Measurements from ENCODE around the gene GPR156.

GPR156 gene

DNA sequence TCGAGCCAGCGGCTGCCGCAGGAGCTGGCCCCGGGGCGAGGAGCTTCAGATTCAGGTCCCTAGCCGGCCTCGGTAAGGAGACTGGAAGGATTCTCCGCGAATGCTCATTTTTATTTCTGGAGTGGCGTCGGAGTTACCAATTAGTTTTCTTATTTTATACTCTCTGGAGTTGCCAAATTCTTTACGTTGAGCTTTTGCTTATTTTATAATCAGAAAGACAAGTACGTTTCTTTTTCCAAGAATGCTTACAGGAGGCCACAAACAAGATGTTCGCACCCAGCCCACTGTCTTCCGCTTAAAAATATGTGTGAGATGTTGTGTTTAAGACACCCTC, 453 bp upstream of the GPR156 start:
- no peaks in the 10 kb centered on the region for H3K36me3 ChIP-seq (ENCODE audit: control insufficient read depth in 1 of 2, insufficient read depth in 2 of 2, low read depth in 1 of 2, low read length in 2 of 2)
- H2AK5ac ChIP-seq (ENCODE audit: low read length, severe bottlenecking) = no peak overlapping the region
- H2BK120ac ChIP-seq (ENCODE audit: low read depth, low read length) = no peak overlapping the region
- peak overlapping the region; percentile 82 for H3K9ac ChIP-seq (ENCODE audit: low read length)
- no peaks in the 10 kb centered on the region for H3K79me1 ChIP-seq (replicated peaks; ENCODE audit: low read length, poor library complexity, severe bottlenecking)
- no peak overlapping the region for H2AFZ ChIP-seq (ENCODE audit: low read depth, low read length)
- no peaks in the 10 kb centered on the region for H3K9me3 ChIP-seq (ENCODE audit: control insufficient read depth, low read length)
- H2BK12ac ChIP-seq (ENCODE audit: low read length in 2 of 2) = no peak overlapping the region
- H3K4me3 ChIP-seq (ENCODE audit: insufficient read depth in 1 of 2, low read depth in 1 of 2, low read length in 2 of 2) = peak overlapping the region; percentile 62 to 85
- peaks cover 14 to 15% of the 10 kb centered on the region in 2 experiments for H3K27me3 ChIP-seq (ENCODE audit: control insufficient read depth in 1 of 2, insufficient read depth in 1 of 2, low read length in 2 of 2)
- WGBS = 51% methylated on average over 15 of the region's 15 CpGs
- H2BK15ac ChIP-seq (ENCODE audit: low read depth, poor library complexity, severe bottlenecking) = no peak overlapping the region
- H3K23ac ChIP-seq (ENCODE audit: low read length in 2 of 2) = no peak overlapping the region
- no peak overlapping the region for H4K91ac ChIP-seq (ENCODE audit: low read length)
- H3K14ac ChIP-seq (ENCODE audit: low read length in 2 of 2) = no peak overlapping the region
- H2BK5ac ChIP-seq (ENCODE audit: low read depth, low read length, poor library complexity, severe bottlenecking) = peak overlapping the region; percentile 59
- H3K4me1 ChIP-seq (ENCODE audit: control insufficient read depth, insufficient read depth, low read depth, low read length) = peaks cover 8% of the 10 kb centered on the region
- no peak overlapping the region for H3K18ac ChIP-seq (ENCODE audit: low read depth in 1 of 2, low read length in 2 of 2)
- no peak overlapping the region for H3K4ac ChIP-seq (ENCODE audit: low read depth in 1 of 2, low read length in 2 of 2)
- H3K27ac ChIP-seq (ENCODE audit: low read length, poor library complexity, severe bottlenecking) = no peak overlapping the region
- no peak for DNase-seq
- H4K8ac ChIP-seq (ENCODE audit: low read length) = no peak overlapping the region
- peak overlapping the region; percentile 89 for H3K4me2 ChIP-seq (ENCODE audit: low read length, poor library complexity, severe bottlenecking)

DNA sequence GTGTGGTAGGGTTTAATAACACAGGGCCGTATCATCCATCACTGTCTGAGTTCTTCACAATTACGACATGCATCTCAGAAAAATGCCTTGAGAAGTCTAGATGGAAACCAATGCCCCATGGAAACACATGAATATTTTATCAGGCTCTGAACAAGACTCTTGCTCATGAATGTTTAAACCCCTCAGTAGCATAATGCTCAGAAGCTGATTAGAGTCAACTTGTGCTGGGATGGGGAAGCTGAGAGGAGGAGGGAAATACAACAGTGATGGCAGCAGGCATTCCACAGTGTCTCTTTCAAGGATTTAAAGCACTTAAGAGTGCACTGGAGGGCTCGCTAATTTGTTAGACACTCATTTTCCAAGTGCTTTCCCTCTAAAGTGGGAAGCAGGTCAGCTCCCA, 3.8 kb downstream of the GPR156 start:
- H2BK120ac ChIP-seq (ENCODE audit: low read depth, low read length) = no peak overlapping the region
- no peak overlapping the region for H2BK5ac ChIP-seq (ENCODE audit: low read depth, low read length, poor library complexity, severe bottlenecking)
- DNase-seq = no peak
- 81% methylated on average over 3 of the region's 3 CpGs for WGBS
- peaks cover 8% of the 10 kb centered on the region for H3K4me1 ChIP-seq (ENCODE audit: control insufficient read depth, insufficient read depth, low read depth, low read length)
- no peak overlapping the region for H3K4me2 ChIP-seq (ENCODE audit: low read length, poor library complexity, severe bottlenecking)
- H2AK5ac ChIP-seq (ENCODE audit: low read length, severe bottlenecking) = no peak overlapping the region
- H3K9me3 ChIP-seq (ENCODE audit: control insufficient read depth, low read length) = no peaks in the 10 kb centered on the region
- no peak overlapping the region for H3K4ac ChIP-seq (ENCODE audit: low read depth in 1 of 2, low read length in 2 of 2)
- no peak overlapping the region for H2BK15ac ChIP-seq (ENCODE audit: low read depth, poor library complexity, severe bottlenecking)
- no peak overlapping the region for H3K27ac ChIP-seq (ENCODE audit: low read length, poor library complexity, severe bottlenecking)
- H3K79me1 ChIP-seq (replicated peaks; ENCODE audit: low read length, poor library complexity, severe bottlenecking) = no peaks in the 10 kb centered on the region
- H4K8ac ChIP-seq (ENCODE audit: low read length) = no peak overlapping the region
- no peak overlapping the region for H2BK12ac ChIP-seq (ENCODE audit: low read length in 2 of 2)
- H2AFZ ChIP-seq (ENCODE audit: low read depth, low read length) = no peak overlapping the region
- H3K14ac ChIP-seq (ENCODE audit: low read length in 2 of 2) = no peak overlapping the region
- peaks cover 8% of the 10 kb centered on the region in 2 experiments for H3K27me3 ChIP-seq (ENCODE audit: control insufficient read depth in 1 of 2, insufficient read depth in 1 of 2, low read length in 2 of 2)
- no peak overlapping the region for H3K18ac ChIP-seq (ENCODE audit: low read depth in 1 of 2, low read length in 2 of 2)
- no peak overlapping the region for H3K23ac ChIP-seq (ENCODE audit: low read length in 2 of 2)
- no peak overlapping the region for H3K9ac ChIP-seq (ENCODE audit: low read length)
- no peak overlapping the region for H3K4me3 ChIP-seq (ENCODE audit: insufficient read depth in 1 of 2, low read depth in 1 of 2, low read length in 2 of 2)
- H4K91ac ChIP-seq (ENCODE audit: low read length) = no peak overlapping the region
- no peaks in the 10 kb centered on the region for H3K36me3 ChIP-seq (ENCODE audit: control insufficient read depth in 1 of 2, insufficient read depth in 2 of 2, low read depth in 1 of 2, low read length in 2 of 2)

DNA sequence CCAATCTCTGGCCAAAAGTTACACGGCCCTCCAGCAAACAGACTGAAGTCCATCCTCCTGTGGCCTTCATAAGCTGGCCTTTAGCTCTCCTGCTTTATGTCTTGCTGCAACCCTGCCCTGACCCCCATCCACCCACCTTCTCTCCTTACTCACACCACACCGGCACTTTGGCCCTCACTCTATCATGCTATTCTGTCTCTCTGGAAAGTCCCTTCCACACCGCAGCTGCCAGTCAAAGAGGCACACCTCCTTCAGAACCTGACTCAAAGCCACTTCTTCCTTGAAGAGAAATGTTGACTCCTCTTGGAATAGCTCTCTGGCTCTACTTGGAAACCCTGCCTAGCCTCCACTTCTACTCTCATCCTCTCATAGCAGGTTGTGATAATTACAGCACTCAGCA, 4.5 kb downstream of the GPR156 start:
- Histone ChIP-seq H2BK120ac (ENCODE audit: low read depth, low read length) (no peak overlapping the region), H3K4me2 (ENCODE audit: low read length, poor library complexity, severe bottlenecking) (no peak overlapping the region), H4K8ac (ENCODE audit: low read length) (no peak overlapping the region), H3K27ac (ENCODE audit: low read length, poor library complexity, severe bottlenecking) (no peak overlapping the region), H2BK12ac (ENCODE audit: low read length in 2 of 2) (no peak overlapping the region), H2BK5ac (ENCODE audit: low read depth, low read length, poor library complexity, severe bottlenecking) (no peak overlapping the region), H4K91ac (ENCODE audit: low read length) (no peak overlapping the region), H3K27me3 (ENCODE audit: control insufficient read depth in 1 of 2, insufficient read depth in 1 of 2, low read length in 2 of 2) (peaks cover 5 to 8% of the 10 kb centered on the region in 2 experiments), H3K14ac (ENCODE audit: low read length in 2 of 2) (no peak overlapping the region), H3K4me1 (ENCODE audit: control insufficient read depth, insufficient read depth, low read depth, low read length) (peaks cover 8% of the 10 kb centered on the region), H3K36me3 (ENCODE audit: control insufficient read depth in 1 of 2, insufficient read depth in 2 of 2, low read depth in 1 of 2, low read length in 2 of 2) (no peaks in the 10 kb centered on the region), H3K4ac (ENCODE audit: low read depth in 1 of 2, low read length in 2 of 2) (no peak overlapping the region), H3K79me1 (replicated peaks; ENCODE audit: low read length, poor library complexity, severe bottlenecking) (no peaks in the 10 kb centered on the region), H3K4me3 (ENCODE audit: insufficient read depth in 1 of 2, low read depth in 1 of 2, low read length in 2 of 2) (no peak overlapping the region), H3K9me3 (ENCODE audit: control insufficient read depth, low read length) (no peaks in the 10 kb centered on the region), H2AK5ac (ENCODE audit: low read length, severe bottlenecking) (no peak overlapping the region), H3K9ac (ENCODE audit: low read length) (no peak overlapping the region), H3K18ac (ENCODE audit: low read depth in 1 of 2, low read length in 2 of 2) (no peak overlapping the region), H2AFZ (ENCODE audit: low read depth, low read length) (no peak overlapping the region), H3K23ac (ENCODE audit: low read length in 2 of 2) (no peak overlapping the region), H2BK15ac (ENCODE audit: low read depth, poor library complexity, severe bottlenecking) (no peak overlapping the region)
- DNase-seq = no peak
- WGBS = 87% methylated on average over 3 of the region's 3 CpGs

DNA sequence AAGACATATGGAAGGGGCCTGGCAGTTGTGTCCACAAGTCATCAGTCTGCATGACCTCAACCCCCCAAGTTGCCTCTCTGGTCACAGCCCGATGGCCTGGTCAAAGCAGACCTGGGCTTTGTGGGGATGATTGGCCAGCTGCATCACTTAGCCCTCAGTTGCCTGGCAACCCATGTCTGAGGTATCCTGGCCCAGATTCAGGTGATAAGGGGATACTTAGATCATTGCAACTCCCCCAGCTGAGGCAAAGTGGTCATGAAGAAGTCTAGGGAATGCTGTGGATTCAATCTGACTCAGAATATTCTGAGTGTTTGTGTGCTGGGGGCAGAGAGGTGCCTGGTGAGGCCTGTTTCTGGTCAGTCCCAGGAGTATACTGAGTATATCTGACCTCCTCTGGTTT, 5.0 kb downstream of the GPR156 start:
- Histone ChIP-seq H3K4me1 (ENCODE audit: control insufficient read depth, insufficient read depth, low read depth, low read length) (peaks cover 4% of the 10 kb centered on the region), H2BK15ac (ENCODE audit: low read depth, poor library complexity, severe bottlenecking) (no peak overlapping the region), H3K4me3 (ENCODE audit: insufficient read depth in 1 of 2, low read depth in 1 of 2, low read length in 2 of 2) (no peak overlapping the region), H3K27ac (ENCODE audit: low read length, poor library complexity, severe bottlenecking) (no peak overlapping the region), H3K9me3 (ENCODE audit: control insufficient read depth, low read length) (no peaks in the 10 kb centered on the region), H4K91ac (ENCODE audit: low read length) (no peak overlapping the region), H3K14ac (ENCODE audit: low read length in 2 of 2) (no peak overlapping the region), H2BK120ac (ENCODE audit: low read depth, low read length) (no peak overlapping the region), H3K9ac (ENCODE audit: low read length) (no peak overlapping the region), H3K4ac (ENCODE audit: low read depth in 1 of 2, low read length in 2 of 2) (no peak overlapping the region), H3K23ac (ENCODE audit: low read length in 2 of 2) (no peak overlapping the region), H2AFZ (ENCODE audit: low read depth, low read length) (no peak overlapping the region), H2BK12ac (ENCODE audit: low read length in 2 of 2) (no peak overlapping the region), H2AK5ac (ENCODE audit: low read length, severe bottlenecking) (no peak overlapping the region), H3K4me2 (ENCODE audit: low read length, poor library complexity, severe bottlenecking) (no peak overlapping the region), H3K79me1 (replicated peaks; ENCODE audit: low read length, poor library complexity, severe bottlenecking) (no peaks in the 10 kb centered on the region), H2BK5ac (ENCODE audit: low read depth, low read length, poor library complexity, severe bottlenecking) (no peak overlapping the region), H3K36me3 (ENCODE audit: control insufficient read depth in 1 of 2, insufficient read depth in 2 of 2, low read depth in 1 of 2, low read length in 2 of 2) (no peaks in the 10 kb centered on the region), H3K18ac (ENCODE audit: low read depth in 1 of 2, low read length in 2 of 2) (no peak overlapping the region), H3K27me3 (ENCODE audit: control insufficient read depth in 1 of 2, insufficient read depth in 1 of 2, low read length in 2 of 2) (peaks cover 5 to 8% of the 10 kb centered on the region in 2 experiments), H4K8ac (ENCODE audit: low read length) (no peak overlapping the region)
- 77% methylated on average over 1 of the region's 1 CpG for whole genome bisulfite sequencing
- DNase-seq = no peak

Data from mesenchymal stem cell (in vitro differentiated cells and primary cell).